Spleen (tissue), 11 donors: ENCODE results near the gene CARD16. TPM values are rescaled to one million over a fixed set of nuclear protein-coding genes. Genes with fewer than 3 reads are reported as not detected.

Source experiments
- DNase-seq: peaks from one replicate; pipeline ENCODE4 v3.0.0-alpha.2; 2020
- H3K27ac ChIP-seq, 8 donors: fragments of 200-600 bp; sonication (generic) in 7 of 8; 1 replicate in 4 of 8; 2 replicates in 4 of 8; pipeline versions ENCODE4 v1.5.0 to v1.8.0; 2016 to 2021; ENCODE audit warnings: inconsistent platforms in 4 of 8, mild to moderate bottlenecking in 4 of 8, moderate library complexity in 1 of 8
- H3K27me3 ChIP-seq, 7 donors: fragments of 200-600 bp; sonication (generic) in 6 of 7; replicated peaks in 1 of 7; 1 replicate in 4 of 7; 2 replicates in 3 of 7; pipeline versions ENCODE4 v1.5.0 to v1.8.0; 2016 to 2021; ENCODE audit warnings: inconsistent platforms in 3 of 7, mild to moderate bottlenecking in 1 of 7
- H3K36me3 ChIP-seq, 6 donors: fragments of 200-600 bp; sonication (generic) in 5 of 6; 1 replicate in 4 of 6; 2 replicates in 2 of 6; pipeline versions ENCODE4 v1.5.0 to v1.8.0; 2016 to 2021; ENCODE audit warnings: inconsistent platforms in 2 of 6
- H3K4me1 ChIP-seq, 6 donors: fragments of 200-600 bp; sonication (generic) in 5 of 6; 1 replicate in 3 of 6; 2 replicates in 3 of 6; pipeline versions ENCODE4 v1.5.0 to v1.8.0; 2016 to 2021; ENCODE audit warnings: inconsistent platforms in 3 of 6
- H3K4me3 ChIP-seq, 8 donors: fragments of 200-600 bp; sonication (generic) in 7 of 8; 1 replicate in 4 of 8; 2 replicates in 4 of 8; pipeline versions ENCODE4 v1.5.0 to v1.8.0; 2016 to 2021; ENCODE audit warnings: inconsistent platforms in 4 of 8, mild to moderate bottlenecking in 4 of 8, moderate library complexity in 2 of 8
- H3K9me3 ChIP-seq, 8 donors: fragments of 200-600 bp; sonication (generic) in 7 of 8; 1 replicate in 4 of 8; 2 replicates in 4 of 8; pipeline versions ENCODE4 v1.5.0 to v1.8.0; 2016 to 2021; ENCODE audit warnings: inconsistent platforms in 4 of 8
- CTCF ChIP-seq, 11 experiments: fragments of 200-600 bp in 7 of 11; fragments of 450-650 bp in 4 of 11; sonication (generic) in 4 of 11; IDR thresholded peaks in 8 of 11; conservative IDR thresholded peaks in 3 of 11; 1 replicate in 7 of 11; 2 replicates in 4 of 11; pipeline versions ENCODE4 v1.4.0 to v1.8.0; 2016 to 2021; ENCODE audit warnings: antibody characterized with exemption in 11 of 11, inconsistent platforms in 4 of 11, mild to moderate bottlenecking in 1 of 11
- POLR2A ChIP-seq, 3 donors: fragments of 450-650 bp; IDR thresholded peaks; one replicate each; pipeline ENCODE4 v1.5.1; 2017; ENCODE audit warnings: antibody characterized with exemption in 3 of 3, mild to moderate bottlenecking in 1 of 3
- POLR2AphosphoS5 ChIP-seq, 3 donors: sonication (generic); formaldehyde crosslinking; IDR thresholded peaks; one replicate each; pipeline ENCODE4 v1.5.1; 2017; ENCODE audit warnings: antibody characterized with exemption in 3 of 3
- WGBS, 5 donors: extraction: QIAGEN DNeasy Blood & Tissue Kit in 3 of 5; methylation state at CpG; one replicate each; pipeline versions ENCODE4 v1.1.5 to v1.1.7; 2013 to 2018; 5-methylcytosine and 5-hydroxymethylcytosine counted together
- intact Hi-C: fragments of 100-400 bp; cut with DNase I; formaldehyde crosslinking; loops from one replicate; pipeline ENCODE4 v1.15.0; 2023; ENCODE audit warnings: low total_unique reads
- polyA plus RNA-seq, 3 donors: library from polyadenylated mRNA; stranded (reverse); fragments of 200-250 nt; gene quantifications; one replicate each; pipeline ENCODE4 v1.2.1, GENCODE V29; 2013
- total RNA-seq, 7 donors: library from RNA; depleted of rRNA in 3 of 7; stranded (reverse); fragments of >200 nt in 3 of 7; fragmentation: NEBNext Ultra II Directional in 4 of 7; extraction: Animal tissue kit (Norgen Biotek cat#: 25700) in 4 of 7; gene quantifications; one replicate each; pipeline versions ENCODE4 v1.1.0 to v1.2.1, GENCODE V29; 2016 to 2021
- donor health status: healthy with polysubstance abuse.
- donor health status: DM: no; HTN: no; CAD: no; lungs with moderate emphysema.
- donor health status: DM: no; HTN: no; CAD: no.
- donor health status: Bipolar disorder and iron deficiency.
- donor health status: healthy.
- donor health status: DM: no; HTN: no; CAD: no.
- donor health status: DM: yes; HTN: yes; CAD: no.

The CARD16 gene
- total and polyA plus RNA-seq, 10 donors = 78.8 to 189 (median 112) TPM

- 83 to 94% (median 91%) methylated on average over 4 of the region's 4 CpGs for WGBS, 5 donors
- no peak overlapping the region for H3K27ac ChIP-seq
- H3K27me3 ChIP-seq = no peaks in the 10 kb centered on the region
- intact Hi-C loops = no loop called here
- TF ChIP-seq POLR2A (IDR thresholded peaks at IDR 0.05) = no peak
- TF ChIP-seq CTCF (IDR thresholded peaks at IDR 0.05 in 8 of 11, conservative IDR thresholded peaks at IDR 0.05 in 3 of 11) = no peak
- no peak for TF ChIP-seq POLR2AphosphoS5 (IDR thresholded peaks at IDR 0.05)
- H3K9me3 ChIP-seq = peaks cover 0 to 12% (median 7%) of the 10 kb centered on the region in 8 donors
- no peaks in the 10 kb centered on the region for H3K4me1 ChIP-seq
- DNase-seq = no peak
- no peak overlapping the region for H3K4me3 ChIP-seq
- no peaks in the 10 kb centered on the region for H3K36me3 ChIP-seq
These were observed 53.1 kb downstream of the CARD16 start for GRCh38 chr11:104991994-104992393.

Other genes starting within 250 kb of the CARD16 start
- under 1 TPM in 3 of 7 donors, not detected in 4; 0.32 to 0.50 (median 0.46) TPM for gene CASP12, start 146.9 kb downstream of the CARD16 start, total RNA-seq
- gene CASP12, start 146.9 kb downstream of the CARD16 start, polyA plus RNA-seq = under 1 TPM; 0.14 to 0.54 (median 0.20) TPM
- 100 to 1,000 TPM; 112 to 309 (median 158) TPM for gene CASP4, start 76.8 kb downstream of the CARD16 start, total RNA-seq
- gene CASP4, start 76.8 kb downstream of the CARD16 start, polyA plus RNA-seq = 100 to 1,000 TPM in 2 of 3 donors, 10 to 100 TPM in 1; 98.1 to 116 (median 109) TPM
- 10 to 100 TPM in 2 of 7 donors, 1 to 10 TPM in 5; 2.3 to 12.5 (median 4.9) TPM for gene CASP5, start 22.2 kb downstream of the CARD16 start, total RNA-seq
- 1 to 10 TPM; 1.4 to 2.2 (median 2.0) TPM for gene CASP5, start 22.2 kb downstream of the CARD16 start, polyA plus RNA-seq
- 100 to 1,000 TPM in 4 of 7 donors, 10 to 100 TPM in 3; 89.3 to 158 (median 114) TPM for gene CASP1, start 10.2 kb downstream of the CARD16 start, total RNA-seq
- 100 to 1,000 TPM in 1 of 3 donors, 10 to 100 TPM in 2; 57.7 to 107 (median 69.4) TPM for gene CASP1, start 10.2 kb downstream of the CARD16 start, polyA plus RNA-seq
- not detected for gene CARD18, start 94.4 kb upstream of the CARD16 start, total RNA-seq
- gene CARD18, start 94.4 kb upstream of the CARD16 start, polyA plus RNA-seq = not detected